PC-9 (cell line): ENCODE measurements around the gene TOR1A.

Source experiments
- CTCF ChIP-seq: fragments of 200-600 bp; sonication (generic); conservative IDR thresholded peaks from 2 replicates; pipeline ENCODE4 v1.6.1; 2017; ENCODE audit warnings: mixed run types, antibody characterized with exemption, mild to moderate bottlenecking, moderate library complexity
- EZH2 ChIP-seq: fragments of 200-600 bp; sonication (generic); IDR thresholded peaks from 2 replicates; pipeline ENCODE4 v1.8.0; 2017; ENCODE audit warnings: antibody characterized with exemption, low read depth

GRCh38 chr9:129838707-129839259, 14.8 kb upstream of the TOR1A start:
- no peak for TF ChIP-seq CTCF
- no peak for TF ChIP-seq EZH2
